NCI-H510A treated with DMSO at 0.1 percent for 48 hours (cell line): ENCODE results near the gene UFSP2.
A peak's percentile ranks its signal among the peaks of the same experiment; 100 is the strongest.

ENCODE experiments used
- DNase-seq: peaks from one replicate; lab custom pipeline; 2025; lab: John Stamatoyannopoulos, UW

UFSP2 gene

GRCh38 chr4:185425647-185426352 is at the start of gene UFSP2:
UFSP2 (minus strand) TSS chr4:185425964; CDS start chr4:185425868, 96 bp downstream.
- peak; percentile 65 for DNase-seq

GRCh38 chr4:185473247-185473646 is 47.5 kb upstream of the UFSP2 start:
- DNase-seq, result no peak

GRCh38 chr4:185472103-185472542 is 46.4 kb upstream of the UFSP2 start:
- DNase-seq, result no peak

- DNase-seq, result peak; percentile 78
Measured at GRCh38 chr4:185471235-185472102, 45.7 kb upstream of the UFSP2 start, which contains the start of gene CCDC110. CCDC110 (minus strand) TSS chr4:185471733; CDS start chr4:185471683, 50 bp downstream.

- DNase-seq, result peak; percentile 10
Measured at GRCh38 chr4:185470501-185471195, 44.9 kb upstream of the UFSP2 start.

- DNase-seq, result no peak
Measured at GRCh38 chr4:185469580-185470154, 43.9 kb upstream of the UFSP2 start.

GRCh38 chr4:185468999-185469398 is 43.2 kb upstream of the UFSP2 start:
- no peak for DNase-seq

- DNase-seq, result no peak
Measured at GRCh38 chr4:185467991-185468390, 42.2 kb upstream of the UFSP2 start.

GRCh38 chr4:185467101-185467500 is 41.3 kb upstream of the UFSP2 start:
- DNase-seq, result no peak

- no peak for DNase-seq
Measured at GRCh38 chr4:185465707-185466106, 39.9 kb upstream of the UFSP2 start.

GRCh38 chr4:185464887-185465286 is 39.1 kb upstream of the UFSP2 start:
- DNase-seq, result peak; percentile 10

GRCh38 chr4:185464183-185464582 is 38.4 kb upstream of the UFSP2 start:
- peak; percentile 30 for DNase-seq

GRCh38 chr4:185463541-185463940 is 37.8 kb upstream of the UFSP2 start:
- peak; percentile 35 for DNase-seq

- DNase-seq, result no peak
Measured at GRCh38 chr4:185461565-185461964, 35.8 kb upstream of the UFSP2 start.

- DNase-seq, result peak; percentile 26
Measured at GRCh38 chr4:185457136-185457535, 31.4 kb upstream of the UFSP2 start.

GRCh38 chr4:185456131-185456530 is 30.4 kb upstream of the UFSP2 start:
- DNase-seq, result no peak

GRCh38 chr4:185445209-185445608 is 19.4 kb upstream of the UFSP2 start:
- no peak for DNase-seq

- DNase-seq, result no peak
Measured at GRCh38 chr4:185441479-185441878, 15.7 kb upstream of the UFSP2 start.

GRCh38 chr4:185437809-185438208 is 12.0 kb upstream of the UFSP2 start:
- no peak for DNase-seq

GRCh38 chr4:185435466-185435865 is 9.7 kb upstream of the UFSP2 start:
- no peak for DNase-seq

GRCh38 chr4:185429660-185430059 is 3.9 kb upstream of the UFSP2 start:
- no peak for DNase-seq
